ENCODE results near the gene ICAM3.
"Not testable (repeated sequence)": the region's sequence is repeated elsewhere in the genome, so short reads cannot be mapped to it uniquely, and the experiment has no call there.

The ICAM3 gene

GRCh38 chr19:10378124-10378523, 38.7 kb upstream of the ICAM3 start:
- TF ChIP-seq CTCF (IDR thresholded peaks at IDR 0.05; ENCODE audit: low read depth, low read length) = no peak
- no peak overlapping the region for H3K4me3 ChIP-seq (ENCODE audit: low read depth, low read length)
- in situ Hi-C loops (cut with HindIII; ENCODE audit: low sequenced_read_pairs) = no loop called here
- DNase-seq (ENCODE audit: low read depth, low spot score) = no peak

- DNase-seq (ENCODE audit: low read depth, low spot score); H3K4me3 ChIP-seq (ENCODE audit: low read depth, low read length); in situ Hi-C loops (cut with HindIII; ENCODE audit: low sequenced_read_pairs): not testable (repeated sequence)
Observed at GRCh38 chr19:10377140-10377640, 37.8 kb upstream of the ICAM3 start.

GRCh38 chr19:10374931-10375330, 35.5 kb upstream of the ICAM3 start:
- H3K4me3 ChIP-seq (ENCODE audit: low read depth, low read length) = no peak overlapping the region
- in situ Hi-C loops (cut with HindIII; ENCODE audit: low sequenced_read_pairs) = no loop called here
- TF ChIP-seq CTCF (IDR thresholded peaks at IDR 0.05; ENCODE audit: low read depth, low read length) = no peak
- no peak for DNase-seq (ENCODE audit: low read depth, low spot score)

- in situ Hi-C loops (cut with HindIII; ENCODE audit: low sequenced_read_pairs) = no loop called here
- DNase-seq (ENCODE audit: low read depth, low spot score) = no peak
- no peak for TF ChIP-seq CTCF (IDR thresholded peaks at IDR 0.05; ENCODE audit: low read depth, low read length)
- H3K4me3 ChIP-seq (ENCODE audit: low read depth, low read length) = no peak overlapping the region
Observed at GRCh38 chr19:10372690-10373089, 33.3 kb upstream of the ICAM3 start.

- no peak for TF ChIP-seq CTCF (IDR thresholded peaks at IDR 0.05; ENCODE audit: low read depth, low read length)
- in situ Hi-C loops (cut with HindIII; ENCODE audit: low sequenced_read_pairs) = no loop called here
- no peak overlapping the region for H3K4me3 ChIP-seq (ENCODE audit: low read depth, low read length)
- no peak for DNase-seq (ENCODE audit: low read depth, low spot score)
Observed at GRCh38 chr19:10368101-10368803, 28.8 kb upstream of the ICAM3 start.

- in situ Hi-C loops (cut with HindIII; ENCODE audit: low sequenced_read_pairs); H3K4me3 ChIP-seq (ENCODE audit: low read depth, low read length); DNase-seq (ENCODE audit: low read depth, low spot score): not testable (repeated sequence)
Observed at GRCh38 chr19:10366950-10367512, 27.6 kb upstream of the ICAM3 start.

GRCh38 chr19:10365518-10365917, 26.1 kb upstream of the ICAM3 start:
- no peak for DNase-seq (ENCODE audit: low read depth, low spot score)
- in situ Hi-C loops (cut with HindIII; ENCODE audit: low sequenced_read_pairs) = no loop called here
- no peak for TF ChIP-seq CTCF (IDR thresholded peaks at IDR 0.05; ENCODE audit: low read depth, low read length)
- no peak overlapping the region for H3K4me3 ChIP-seq (ENCODE audit: low read depth, low read length)
